Stimulated activated CD4-positive, alpha-beta T cell treated with anti-CD3 and anti-CD28 coated beads, Interleukin-15, amount 100 ng/mL, for 24 hours (primary cell): Measurements from ENCODE around the gene NEURL3.
"Not testable (repeated sequence)": the region's sequence is repeated elsewhere in the genome, so short reads cannot be mapped to it uniquely, and the experiment has no call there.

Experiments used
- DNase-seq: peaks from one replicate; pipeline ENCODE4 v3.0.0-alpha.2; 2020

NEURL3 gene, protein sequence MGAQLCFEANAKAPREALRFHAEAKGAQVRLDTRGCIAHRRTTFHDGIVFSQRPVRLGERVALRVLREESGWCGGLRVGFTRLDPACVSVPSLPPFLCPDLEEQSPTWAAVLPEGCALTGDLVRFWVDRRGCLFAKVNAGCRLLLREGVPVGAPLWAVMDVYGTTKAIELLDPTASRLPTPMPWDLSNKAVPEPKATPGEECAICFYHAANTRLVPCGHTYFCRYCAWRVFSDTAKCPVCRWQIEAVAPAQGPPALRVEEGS

DNA sequence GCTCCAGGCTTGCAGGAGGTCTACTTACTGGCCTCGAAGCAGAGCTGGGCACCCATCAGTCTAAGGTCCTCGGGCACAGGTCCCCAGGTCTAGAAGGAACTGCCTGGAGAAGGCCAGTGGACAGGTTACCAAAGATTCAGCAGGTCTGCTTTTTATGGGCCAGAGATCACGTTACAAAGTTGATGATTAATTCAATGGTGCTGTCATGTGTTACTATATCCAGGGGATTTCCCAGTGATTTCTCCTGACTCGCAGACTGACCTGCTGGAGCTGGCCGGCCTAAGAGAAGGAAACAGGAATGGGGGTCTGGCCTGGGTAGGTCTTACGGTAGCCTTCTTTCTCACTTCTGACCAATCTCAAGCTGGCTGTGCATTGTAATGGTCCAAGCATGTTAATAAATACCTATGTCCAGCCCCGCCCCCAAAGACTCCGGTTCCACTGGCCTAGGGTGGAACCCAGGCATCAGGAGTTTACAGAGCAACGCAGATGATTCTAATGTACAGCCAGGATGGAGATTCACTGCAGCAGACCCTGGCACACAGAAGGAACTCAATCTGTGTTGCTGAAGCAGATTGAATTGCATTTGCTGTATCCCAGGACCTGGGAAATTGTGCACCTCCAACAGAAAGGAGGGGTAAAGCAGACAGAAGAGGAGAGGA lies at the start of gene NEURL3:
NEURL3 (minus strand) TSS at position 127 of the 659 bp plus-strand sequence; CDS start at position 56, 71 bp downstream.
- no peak for DNase-seq

DNA sequence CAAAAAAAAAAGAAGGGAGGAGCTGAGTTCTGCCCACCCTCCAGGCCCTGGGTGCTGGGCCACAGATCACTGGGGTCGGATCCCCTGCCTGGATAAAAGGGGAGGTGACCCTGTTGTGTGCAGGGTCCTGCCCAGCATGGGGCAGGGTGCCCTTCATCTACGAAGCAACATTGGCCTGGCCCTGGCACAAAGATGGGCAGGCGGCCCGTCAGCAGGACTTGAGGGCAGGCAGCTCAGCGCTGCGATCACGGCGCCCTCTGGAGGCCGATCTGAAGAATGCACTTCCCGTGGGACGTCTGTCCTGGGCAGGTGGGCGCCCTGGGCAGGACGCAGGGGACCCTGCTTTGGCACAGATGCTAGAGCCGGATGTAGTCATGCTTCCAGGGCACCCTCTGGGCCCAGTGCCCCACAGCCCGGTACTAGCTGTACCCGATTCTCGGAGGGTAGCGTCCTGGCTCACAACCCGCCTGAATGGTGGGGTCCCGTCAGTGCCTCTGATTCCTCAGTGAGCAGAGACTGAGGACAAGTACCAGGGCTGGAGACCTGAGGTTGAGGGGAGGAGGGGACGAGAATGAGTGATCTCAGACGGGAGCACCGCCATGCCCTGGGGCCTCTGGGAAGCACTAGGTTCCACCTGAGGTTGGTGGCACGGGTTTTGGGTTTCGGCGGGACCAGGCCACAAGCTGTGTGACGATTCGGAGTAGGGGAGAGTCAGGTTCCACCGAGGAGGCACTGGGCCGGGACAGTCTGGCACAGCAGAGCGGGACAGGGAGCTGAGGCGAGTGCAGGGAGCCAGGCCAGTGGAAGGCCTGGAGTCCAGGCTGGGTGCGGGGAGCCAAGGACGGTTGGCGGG lies 49.4 kb upstream of the NEURL3 start:
- DNase-seq, result peak; percentile 77

DNA sequence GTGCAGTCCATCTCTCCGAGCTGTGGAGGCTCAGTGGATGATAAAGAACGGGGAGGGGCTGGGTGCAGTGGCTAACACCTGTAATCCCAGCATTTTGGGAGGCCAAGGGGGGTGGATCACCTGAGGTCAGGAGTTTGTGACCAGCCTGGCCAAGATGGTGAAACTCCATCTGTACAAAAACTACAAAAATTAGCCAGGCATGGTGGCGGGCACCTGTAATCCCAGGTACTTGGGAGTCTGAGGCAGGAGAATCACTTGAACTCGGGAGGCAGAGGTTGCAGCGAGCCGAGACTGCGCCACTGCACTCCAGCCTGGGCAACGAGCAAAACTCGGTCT lies 48.8 kb upstream of the NEURL3 start:
- DNase-seq, result not testable (repeated sequence)

DNA sequence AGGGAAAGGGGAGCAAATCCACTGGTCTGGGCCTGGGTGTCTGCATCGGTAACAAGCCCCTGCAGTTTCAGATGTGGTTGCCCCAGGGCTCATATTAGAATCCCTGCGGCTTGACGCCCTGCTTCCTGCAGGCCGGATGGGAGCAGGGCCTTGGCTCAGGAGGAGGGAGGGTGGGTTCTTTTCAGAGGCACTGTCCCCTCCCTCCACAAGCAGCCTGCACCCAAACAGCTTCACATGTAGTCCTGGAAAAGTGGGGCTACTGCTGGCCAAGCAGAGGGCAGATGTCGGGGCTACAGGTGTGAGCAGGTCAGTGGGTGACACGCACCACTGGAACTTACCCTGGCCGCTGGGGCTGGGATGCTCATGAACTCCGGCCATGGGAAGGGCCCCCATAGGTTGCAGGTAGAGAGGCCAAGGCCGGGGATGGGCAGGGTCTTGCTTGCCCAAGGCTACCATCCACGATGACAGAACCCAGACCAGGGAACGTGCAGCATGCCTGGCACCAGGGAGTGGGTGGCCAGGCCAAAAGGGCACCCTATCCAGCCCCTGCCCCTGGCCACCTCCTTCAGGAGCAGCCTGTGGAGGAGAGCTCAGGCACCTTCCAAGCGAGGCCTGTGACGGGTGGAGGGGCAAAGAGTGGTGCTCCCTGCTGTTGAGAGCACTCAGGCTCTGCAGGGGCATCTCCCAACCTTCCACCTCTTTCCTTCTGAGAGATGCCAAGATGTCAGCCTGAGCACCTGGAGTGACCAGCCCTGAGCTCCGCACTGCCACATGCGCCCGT lies 48.2 kb upstream of the NEURL3 start:
- DNase-seq, result no peak

DNA sequence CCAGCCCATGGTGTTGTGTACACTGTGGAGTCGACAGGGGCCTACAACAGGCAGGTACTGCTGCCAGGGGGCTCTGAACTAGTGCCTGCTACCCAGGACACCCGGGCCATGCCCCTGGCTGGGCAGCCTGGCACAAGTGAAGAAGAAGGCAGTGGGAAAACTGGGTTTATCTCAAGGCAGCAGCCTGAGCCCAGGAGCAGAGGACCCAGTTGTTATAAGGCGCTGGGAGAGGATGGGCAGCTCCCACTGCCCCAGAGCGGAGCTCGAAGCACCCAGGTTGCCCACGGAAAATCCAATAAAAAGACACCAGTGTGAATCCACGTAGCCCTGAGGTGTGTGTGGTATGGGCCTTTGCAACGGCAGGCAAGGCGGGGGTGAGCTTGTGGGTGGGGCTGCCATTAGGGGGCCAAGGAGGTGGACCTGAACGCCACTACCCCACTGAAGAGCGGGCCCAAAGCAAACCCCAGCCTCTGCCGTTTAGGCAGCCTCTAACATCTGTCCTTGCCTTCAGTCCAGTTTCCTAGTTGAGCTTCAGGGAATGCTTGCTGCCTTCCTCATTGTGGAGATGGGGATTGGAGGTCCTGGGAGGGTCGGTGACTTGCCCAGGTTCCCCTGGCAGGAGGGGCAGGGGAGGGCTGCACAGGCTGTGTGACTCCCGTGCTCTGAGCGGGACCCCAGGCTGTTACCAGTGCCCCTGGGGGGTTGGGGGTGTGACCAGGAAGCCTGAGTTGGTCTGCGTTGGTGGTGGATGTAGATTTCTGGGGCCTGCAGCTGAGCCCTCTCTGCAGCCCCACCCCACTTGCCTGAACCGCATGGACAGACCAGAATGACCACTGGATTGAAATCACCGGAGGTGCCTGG lies 47.4 kb upstream of the NEURL3 start:
- no peak for DNase-seq

DNA sequence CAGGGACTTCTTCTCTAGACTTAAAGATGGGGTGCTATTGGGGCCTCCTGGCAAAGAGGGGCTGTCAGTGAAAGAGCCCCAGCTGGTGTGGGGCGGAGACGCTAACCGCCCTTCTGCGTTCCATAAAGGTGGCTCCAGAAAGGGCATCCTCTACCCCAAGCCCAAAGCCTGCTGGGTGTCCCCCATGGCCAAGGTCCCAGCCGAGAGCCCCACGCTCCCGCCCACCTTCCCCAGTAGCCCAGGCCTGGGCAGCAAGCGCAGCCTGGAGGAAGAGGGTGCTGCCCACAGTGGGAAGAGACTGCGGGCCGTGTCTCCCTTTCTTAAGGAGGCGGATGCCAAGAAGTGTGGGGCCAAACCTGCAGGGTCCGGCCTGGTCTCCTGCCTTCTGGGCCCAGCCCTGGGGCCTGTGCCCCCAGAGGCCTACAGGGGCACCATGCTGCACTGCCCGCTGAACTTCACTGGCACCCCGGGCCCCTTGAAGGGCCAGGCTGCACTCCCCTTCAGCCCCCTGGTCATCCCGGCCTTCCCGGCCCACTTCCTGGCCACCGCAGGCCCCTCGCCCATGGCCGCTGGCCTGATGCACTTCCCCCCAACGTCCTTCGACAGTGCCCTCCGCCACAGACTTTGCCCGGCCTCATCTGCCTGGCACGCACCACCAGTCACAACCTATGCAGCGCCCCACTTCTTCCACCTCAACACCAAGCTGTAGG lies 46.6 kb upstream of the NEURL3 start:
- no peak for DNase-seq

- no peak for DNase-seq
These were observed 45.8 kb upstream of the NEURL3 start for GRCh38 chr2:96550787-96551604.

GRCh38 chr2:96549967-96550786 lies 45.0 kb upstream of the NEURL3 start:
- DNase-seq, result no peak

GRCh38 chr2:96549466-96549785 lies 44.3 kb upstream of the NEURL3 start:
- no peak for DNase-seq

- DNase-seq, result no peak
These were observed 43.7 kb upstream of the NEURL3 start for GRCh38 chr2:96548558-96549465.

GRCh38 chr2:96547731-96548171 lies 42.6 kb upstream of the NEURL3 start:
- no peak for DNase-seq

DNA sequence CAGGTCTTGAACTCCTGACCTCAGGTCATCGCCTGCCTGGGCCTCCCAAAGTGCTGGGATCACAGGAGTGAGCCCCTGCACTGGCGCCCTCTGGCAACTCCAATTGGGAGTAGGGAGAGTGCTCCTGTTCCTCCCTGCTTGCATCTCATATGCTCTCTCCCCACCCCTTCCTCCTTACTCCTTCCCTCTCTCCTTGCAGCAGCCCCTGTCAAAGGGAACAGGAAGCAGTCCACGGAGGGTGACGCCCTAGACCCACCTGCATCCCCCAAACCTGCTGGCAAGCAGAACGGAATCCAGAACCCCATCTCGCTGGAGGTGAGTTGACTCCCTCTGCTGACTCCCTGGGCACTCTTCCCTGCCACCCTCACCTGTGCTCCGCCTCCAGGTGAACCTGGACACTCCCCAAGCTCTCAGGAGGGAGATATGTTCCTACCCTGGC lies 42.1 kb upstream of the NEURL3 start:
- DNase-seq, result no peak

GRCh38 chr2:96546797-96547196 lies 41.6 kb upstream of the NEURL3 start:
- no peak for DNase-seq

DNA sequence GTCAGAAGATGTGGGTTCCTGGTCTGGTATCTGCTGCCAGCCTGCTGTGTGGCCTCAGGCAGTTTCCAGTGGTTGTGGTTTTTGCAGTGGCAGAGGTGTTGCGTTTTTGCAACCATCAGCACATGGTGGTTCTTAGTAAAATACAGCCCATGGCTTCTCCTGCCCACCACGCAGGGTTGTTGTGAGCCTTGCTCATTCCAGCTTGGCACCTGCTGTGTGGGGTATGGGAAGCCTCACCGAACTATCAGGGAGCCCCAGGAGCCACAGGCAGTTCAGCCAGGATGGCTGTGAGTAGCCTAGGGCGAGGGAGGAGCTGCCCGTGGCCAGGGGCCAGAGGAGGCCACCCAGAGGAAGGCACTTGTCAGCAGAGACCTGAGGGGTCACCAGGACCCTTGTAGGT lies 41.2 kb upstream of the NEURL3 start:
- DNase-seq, result no peak

DNA sequence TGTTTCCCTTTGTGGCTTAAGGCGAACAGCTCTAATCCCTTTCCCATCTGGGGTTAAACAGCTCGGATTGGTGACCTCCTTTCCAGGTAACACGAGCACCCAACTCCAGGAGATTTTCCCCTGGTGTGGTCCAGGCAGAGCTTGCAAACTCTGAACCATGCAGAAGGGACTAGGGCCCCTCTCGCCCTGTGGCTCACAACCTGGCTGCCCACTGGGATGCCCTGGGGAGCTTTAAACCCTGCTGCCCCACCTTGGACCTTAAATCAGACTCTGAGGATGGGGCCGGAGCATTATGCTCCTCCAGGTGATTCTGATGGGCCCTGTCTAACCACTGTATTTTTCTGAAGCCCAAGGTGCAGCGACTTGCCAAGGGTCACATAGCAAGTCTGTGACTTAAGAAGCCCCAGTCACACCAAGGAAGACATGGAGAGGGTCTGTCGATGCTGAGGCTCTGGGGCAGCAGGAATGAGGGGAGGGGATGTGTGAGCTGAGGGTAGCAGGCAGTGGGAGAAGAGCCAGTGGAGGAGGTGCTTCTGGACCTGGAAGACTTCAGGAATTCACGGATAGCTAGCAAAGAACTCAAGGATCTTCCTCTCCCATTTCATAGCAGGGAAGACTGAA lies 37.3 kb upstream of the NEURL3 start:
- DNase-seq, result no peak

GRCh38 chr2:96541398-96542152 lies 36.4 kb upstream of the NEURL3 start:
- no peak for DNase-seq

DNA sequence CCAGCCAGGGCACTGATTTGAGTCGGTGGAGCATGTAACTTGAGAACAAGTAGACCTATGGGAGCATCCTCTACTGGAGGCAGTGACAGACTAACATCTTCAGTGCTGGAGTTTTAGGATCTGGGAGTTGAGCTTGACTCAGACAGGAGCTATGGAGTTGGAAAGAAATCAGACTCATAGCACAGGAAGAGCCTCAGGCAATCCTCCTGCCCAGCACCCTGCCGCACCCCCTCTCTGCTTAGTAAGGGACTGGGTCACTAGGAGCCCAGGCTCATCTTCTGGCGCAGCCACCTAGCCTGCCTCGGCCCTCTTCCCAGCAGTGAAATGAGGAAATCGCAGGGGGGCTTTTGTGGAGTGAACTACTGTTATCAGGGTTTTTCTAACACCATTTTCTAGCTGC lies 35.0 kb upstream of the NEURL3 start:
- DNase-seq, result no peak
